Activated T-cell treated with anti-CD3 and anti-CD28 coated beads, Interleukin-2, amount 50 U/mL, for 24 hours (primary cell): ENCODE results near the gene ETS2.
"Not testable (repeated sequence)": the region's sequence is repeated elsewhere in the genome, so short reads cannot be mapped to it uniquely, and the experiment has no call there.

ENCODE experiments used
- DNase-seq: peaks from one replicate; pipeline ENCODE4 v3.0.0-alpha.2; 2020
- H3K27ac Mint-ChIP-seq: 2 replicates; pipeline ENCODE4 v1.8.0; 2020; ENCODE audit warnings: mild to moderate bottlenecking, mixed read lengths
- H3K27me3 Mint-ChIP-seq: 2 replicates; pipeline ENCODE4 v1.8.0; 2020; ENCODE audit warnings: mixed read lengths
- H3K36me3 Mint-ChIP-seq: 2 replicates; pipeline ENCODE4 v1.8.0; 2020; ENCODE audit warnings: low read depth, mixed read lengths
- H3K4me1 Mint-ChIP-seq: 2 replicates; pipeline ENCODE4 v1.8.0; 2020; ENCODE audit warnings: low read depth, mixed read lengths
- H3K4me3 Mint-ChIP-seq: 2 replicates; pipeline ENCODE4 v1.8.0; 2020; ENCODE audit warnings: mild to moderate bottlenecking, moderate library complexity, mixed read lengths
- H3K9me3 Mint-ChIP-seq: 2 replicates; pipeline ENCODE4 v1.8.0; 2020; ENCODE audit warnings: mixed read lengths

Gene ETS2

DNA sequence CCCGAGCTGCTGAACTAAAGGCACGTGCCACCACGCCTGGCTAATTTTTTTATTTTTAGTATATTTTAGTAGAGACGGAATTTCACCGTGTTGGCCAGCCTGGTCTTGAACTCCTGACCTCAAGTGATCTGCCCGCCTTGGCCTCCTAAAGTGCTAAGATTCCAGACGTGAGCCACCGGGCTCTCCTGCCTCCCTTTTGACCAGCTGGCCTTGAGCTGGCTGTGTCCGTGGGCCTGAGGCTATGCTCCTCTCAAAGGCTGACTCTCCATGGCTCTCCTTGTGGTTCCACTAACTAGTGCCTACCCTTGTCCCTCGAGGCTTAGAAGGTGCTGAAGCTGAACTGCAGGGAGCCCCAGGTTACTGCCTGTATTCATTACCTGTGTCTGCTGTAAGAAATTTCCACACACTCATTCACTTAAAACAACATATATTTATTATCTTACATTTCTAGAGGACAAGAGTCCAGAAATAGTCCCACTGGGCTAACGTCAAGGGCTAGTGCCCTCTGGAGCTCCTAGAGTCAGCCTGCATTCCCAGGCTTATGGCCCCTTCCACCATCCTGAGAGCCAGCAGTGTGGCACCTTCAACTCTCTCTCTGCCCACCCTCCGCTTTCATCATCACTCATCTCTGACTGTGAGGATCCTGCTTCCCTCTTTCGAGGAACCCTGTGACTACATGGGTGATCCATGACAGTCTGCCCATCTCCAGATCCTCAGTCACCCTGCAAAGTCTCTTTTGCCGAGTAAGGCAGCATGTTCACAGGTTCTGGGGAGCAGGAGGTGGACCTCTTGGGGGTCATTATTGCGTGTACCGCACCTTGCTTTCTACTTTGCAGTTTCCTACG is 34.9 kb downstream of the ETS2 start:
- Mint-ChIP-seq H3K27ac (no peak overlapping the region), H3K4me3 (no peak overlapping the region), H3K4me1 (peaks cover 32% of the 10 kb centered on the region), H3K9me3 (no peaks in the 10 kb centered on the region), H3K27me3 (no peaks in the 10 kb centered on the region), H3K36me3 (no peaks in the 10 kb centered on the region)
- DNase-seq: no peak

GRCh38 chr21:38841472-38841871 is 35.7 kb downstream of the ETS2 start:
- H3K4me3 Mint-ChIP-seq: no peak overlapping the region
- no peaks in the 10 kb centered on the region for H3K9me3 Mint-ChIP-seq
- H3K4me1 Mint-ChIP-seq: peaks cover 32% of the 10 kb centered on the region
- no peaks in the 10 kb centered on the region for H3K36me3 Mint-ChIP-seq
- H3K27ac Mint-ChIP-seq: no peak overlapping the region
- no peaks in the 10 kb centered on the region for H3K27me3 Mint-ChIP-seq
- DNase-seq: no peak

GRCh38 chr21:38842079-38842478 is 36.4 kb downstream of the ETS2 start:
- Mint-ChIP-seq H3K4me1 (peaks cover 32% of the 10 kb centered on the region), H3K4me3 (no peak overlapping the region), H3K9me3 (no peaks in the 10 kb centered on the region), H3K36me3 (no peaks in the 10 kb centered on the region), H3K27ac (no peak overlapping the region), H3K27me3 (no peaks in the 10 kb centered on the region)
- DNase-seq: no peak

DNA sequence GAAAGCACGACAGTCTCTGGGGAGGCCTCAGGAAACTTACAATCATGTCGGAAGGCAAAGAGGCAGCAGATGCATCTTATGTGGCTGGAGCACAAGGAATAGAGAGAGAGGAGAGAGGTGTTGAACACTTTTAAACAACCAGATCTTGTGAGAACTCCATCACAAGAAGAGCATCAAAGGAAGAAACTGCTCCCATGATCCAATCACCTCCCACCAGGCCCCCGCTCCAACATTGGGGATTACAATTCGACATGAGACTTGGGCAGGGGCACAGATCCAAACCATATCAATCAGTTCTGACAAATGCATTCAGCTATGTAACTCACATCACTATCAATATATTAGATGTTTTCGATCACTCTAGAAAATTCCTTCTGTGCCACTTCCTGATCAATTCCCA is 37.6 kb downstream of the ETS2 start:
- no peaks in the 10 kb centered on the region for H3K9me3 Mint-ChIP-seq

GRCh38 chr21:38843806-38844503 is 38.2 kb downstream of the ETS2 start:
- no peaks in the 10 kb centered on the region for H3K27me3 Mint-ChIP-seq
- peaks cover 23% of the 10 kb centered on the region for H3K4me1 Mint-ChIP-seq

More for the DNA sequence above, 37.6 kb downstream of the ETS2 start:
- peaks cover 26% of the 10 kb centered on the region for H3K4me1 Mint-ChIP-seq
- H3K27me3 Mint-ChIP-seq: no peaks in the 10 kb centered on the region
- no peak overlapping the region for H3K27ac Mint-ChIP-seq
- DNase-seq: no peak
- H3K36me3 Mint-ChIP-seq: no peaks in the 10 kb centered on the region
- no peak overlapping the region for H3K4me3 Mint-ChIP-seq

GRCh38 chr21:38845374-38845773 is 39.6 kb downstream of the ETS2 start:
- H3K9me3 Mint-ChIP-seq, DNase-seq, H3K27ac Mint-ChIP-seq, H3K4me3 Mint-ChIP-seq, H3K36me3 Mint-ChIP-seq, H3K27me3 Mint-ChIP-seq: not testable (repeated sequence)
- H3K4me1 Mint-ChIP-seq: peaks cover 12% of the 10 kb centered on the region

More at GRCh38 chr21:38843806-38844503, 38.2 kb downstream of the ETS2 start:
- no peaks in the 10 kb centered on the region for H3K9me3 Mint-ChIP-seq
- no peak overlapping the region for H3K4me3 Mint-ChIP-seq
- H3K36me3 Mint-ChIP-seq: no peaks in the 10 kb centered on the region
- no peak overlapping the region for H3K27ac Mint-ChIP-seq
- no peak for DNase-seq

GRCh38 chr21:38847556-38847955 is 41.8 kb downstream of the ETS2 start:
- Mint-ChIP-seq H3K27ac (no peak overlapping the region), H3K4me3 (no peak overlapping the region), H3K4me1 (no peaks in the 10 kb centered on the region), H3K27me3 (peaks cover 2% of the 10 kb centered on the region), H3K9me3 (no peaks in the 10 kb centered on the region), H3K36me3 (no peaks in the 10 kb centered on the region)
- no peak for DNase-seq

GRCh38 chr21:38848187-38848609 is 42.5 kb downstream of the ETS2 start:
- H3K9me3 Mint-ChIP-seq: no peaks in the 10 kb centered on the region
- H3K4me3 Mint-ChIP-seq: no peak overlapping the region
- no peaks in the 10 kb centered on the region for H3K36me3 Mint-ChIP-seq
- DNase-seq: no peak
- no peaks in the 10 kb centered on the region for H3K4me1 Mint-ChIP-seq
- peaks cover 6% of the 10 kb centered on the region for H3K27me3 Mint-ChIP-seq
- H3K27ac Mint-ChIP-seq: no peak overlapping the region

DNA sequence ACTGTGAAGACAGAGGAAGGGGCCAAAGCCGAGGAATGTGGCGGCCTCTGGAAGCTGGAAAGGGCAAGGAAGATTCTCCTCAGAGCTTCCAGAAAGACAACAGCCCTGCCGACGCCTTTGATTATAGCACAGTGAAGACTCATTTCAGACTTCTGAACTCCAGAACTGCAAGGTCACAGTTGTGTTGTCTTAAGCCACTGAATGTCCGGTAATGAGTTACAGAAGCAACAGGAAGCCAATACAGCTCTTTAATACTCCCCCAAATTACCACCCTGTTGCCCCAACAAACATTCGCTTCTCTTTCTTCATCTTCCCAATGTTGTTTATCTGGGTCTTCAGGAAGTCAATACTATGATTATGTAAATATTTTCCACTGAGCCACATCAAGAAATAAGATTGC is 44.0 kb downstream of the ETS2 start:
- DNase-seq: no peak
- Mint-ChIP-seq H3K27me3 (peaks cover 8% of the 10 kb centered on the region), H3K4me1 (no peaks in the 10 kb centered on the region), H3K9me3 (no peaks in the 10 kb centered on the region), H3K4me3 (no peak overlapping the region), H3K36me3 (no peaks in the 10 kb centered on the region), H3K27ac (no peak overlapping the region)

DNA sequence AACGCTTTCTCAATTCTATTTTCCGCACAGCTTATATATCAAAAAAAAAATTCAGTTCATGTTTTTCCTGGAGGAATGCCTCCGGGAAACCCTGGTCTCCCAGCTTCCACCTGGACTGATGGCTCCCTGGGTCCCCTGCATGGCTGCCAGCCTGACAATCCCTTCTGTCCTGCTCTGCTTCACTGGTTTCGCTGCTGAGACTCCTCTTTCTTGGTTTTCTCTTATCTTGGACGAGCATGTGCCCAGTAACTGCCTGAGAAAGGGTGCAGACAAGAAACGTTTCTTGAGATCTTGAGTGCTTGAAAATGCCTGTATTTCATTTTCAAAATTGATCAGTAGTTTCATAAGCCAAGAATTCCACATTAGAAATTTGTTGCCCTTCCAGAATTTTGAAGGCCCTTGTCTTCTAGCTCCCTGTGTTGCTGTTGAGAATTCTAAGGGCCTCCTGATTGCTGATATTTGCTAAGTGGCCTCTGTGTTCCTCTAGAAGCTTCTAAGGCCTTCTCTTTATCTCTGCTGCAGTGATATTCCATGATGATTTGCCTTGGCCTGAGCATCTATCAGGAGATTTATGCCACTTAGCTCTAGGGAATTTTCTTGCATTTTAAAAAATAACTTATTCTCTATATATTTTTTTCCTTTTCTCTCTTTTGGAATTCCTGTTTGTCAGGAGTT is 44.7 kb downstream of the ETS2 start:
- Mint-ChIP-seq H3K27ac (no peak overlapping the region), H3K4me1 (no peaks in the 10 kb centered on the region), H3K36me3 (no peaks in the 10 kb centered on the region), H3K9me3 (no peaks in the 10 kb centered on the region), H3K27me3 (peaks cover 8% of the 10 kb centered on the region), H3K4me3 (no peak overlapping the region)
- DNase-seq: no peak

GRCh38 chr21:38851101-38851500 is 45.4 kb downstream of the ETS2 start:
- no peak overlapping the region for H3K4me3 Mint-ChIP-seq
- H3K36me3 Mint-ChIP-seq: no peaks in the 10 kb centered on the region
- H3K27me3 Mint-ChIP-seq: peaks cover 8% of the 10 kb centered on the region
- H3K27ac Mint-ChIP-seq: no peak overlapping the region
- no peaks in the 10 kb centered on the region for H3K4me1 Mint-ChIP-seq
- no peaks in the 10 kb centered on the region for H3K9me3 Mint-ChIP-seq
- no peak for DNase-seq

- DNase-seq: no peak
- Mint-ChIP-seq H3K27me3 (peaks cover 8% of the 10 kb centered on the region), H3K9me3 (no peaks in the 10 kb centered on the region), H3K27ac (no peak overlapping the region), H3K36me3 (no peaks in the 10 kb centered on the region), H3K4me1 (no peaks in the 10 kb centered on the region), H3K4me3 (no peak overlapping the region)
These were observed 46.5 kb downstream of the ETS2 start for GRCh38 chr21:38852278-38852677.

GRCh38 chr21:38852708-38853107 is 47.0 kb downstream of the ETS2 start:
- H3K9me3 Mint-ChIP-seq: no peaks in the 10 kb centered on the region
- no peaks in the 10 kb centered on the region for H3K4me1 Mint-ChIP-seq
- no peak overlapping the region for H3K4me3 Mint-ChIP-seq
- DNase-seq: no peak
- H3K27ac Mint-ChIP-seq: no peak overlapping the region
- no peaks in the 10 kb centered on the region for H3K36me3 Mint-ChIP-seq
- peaks cover 8% of the 10 kb centered on the region for H3K27me3 Mint-ChIP-seq

DNA sequence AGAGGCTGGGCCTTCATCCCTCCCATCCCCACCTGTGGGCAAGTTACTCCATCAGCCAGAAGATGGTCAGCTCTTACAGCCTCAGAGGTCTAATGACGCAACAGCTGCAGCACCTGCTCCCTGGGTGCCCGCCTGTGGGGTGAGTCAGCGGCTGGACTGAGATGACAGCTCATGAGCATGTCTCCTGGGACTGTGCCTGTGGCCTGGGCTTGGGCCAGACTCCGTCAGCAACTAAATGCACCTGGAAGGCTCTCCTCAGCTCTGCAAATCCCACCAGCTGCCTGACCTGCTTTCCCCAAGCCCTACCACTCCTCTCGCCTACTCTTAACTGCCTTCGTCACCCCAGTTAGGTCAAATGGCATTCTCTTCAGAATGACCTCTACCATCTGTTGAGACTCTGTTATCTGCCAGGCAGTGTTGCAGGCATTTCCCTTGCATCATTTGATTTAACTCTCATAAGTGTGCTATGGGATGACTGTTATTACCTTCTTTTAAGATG is 47.7 kb downstream of the ETS2 start:
- H3K4me3 Mint-ChIP-seq: no peak overlapping the region
- no peak overlapping the region for H3K27ac Mint-ChIP-seq
- H3K36me3 Mint-ChIP-seq: no peaks in the 10 kb centered on the region
- DNase-seq: no peak
- peaks cover 8% of the 10 kb centered on the region for H3K27me3 Mint-ChIP-seq
- H3K9me3 Mint-ChIP-seq: no peaks in the 10 kb centered on the region
- no peaks in the 10 kb centered on the region for H3K4me1 Mint-ChIP-seq
